HG03196 (cell line): ENCODE data around the gene STXBP1.
"Not testable (repeated sequence)": the region's sequence is repeated elsewhere in the genome, so short reads cannot be mapped to it uniquely, and the experiment has no call there.

Experiments
- ATAC-seq: cut with Tn5 transposase; IDR thresholded peaks from one replicate; pipeline ENCODE4 v1.9.1; 2021; ENCODE audit not compliant: unreplicated experiment

Gene STXBP1

GRCh38 chr9:127613583-127613954 is 1.5 kb downstream of the STXBP1 start:
- ATAC-seq, result no peak

- ATAC-seq, result no peak
Observed at GRCh38 chr9:127614961-127615360, 2.9 kb downstream of the STXBP1 start.

- ATAC-seq, result not testable (repeated sequence)
Observed at GRCh38 chr9:127621339-127621970, 9.4 kb downstream of the STXBP1 start.

GRCh38 chr9:127626752-127627493 is 14.8 kb downstream of the STXBP1 start:
- no peak for ATAC-seq

DNA sequence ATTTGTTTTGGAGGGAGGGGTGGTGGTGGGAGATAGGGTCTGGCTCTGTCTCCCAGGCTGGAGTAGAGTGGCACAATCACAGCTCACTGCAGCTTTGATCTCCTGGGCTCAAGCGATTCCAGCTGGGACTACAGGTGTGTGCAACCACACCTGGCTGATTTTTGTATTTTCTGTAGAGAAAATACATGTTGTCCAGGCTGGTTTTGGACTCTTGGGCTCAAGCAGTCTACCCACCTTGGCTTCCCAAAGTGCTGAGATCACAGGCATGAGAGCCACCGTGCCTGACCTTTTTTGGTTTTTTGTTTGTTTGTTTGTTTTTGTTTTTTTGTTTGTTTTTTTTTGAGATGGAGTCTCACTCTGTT is 15.4 kb downstream of the STXBP1 start:
- ATAC-seq, result no peak

GRCh38 chr9:127628758-127629467 is 16.8 kb downstream of the STXBP1 start:
- no peak for ATAC-seq

DNA sequence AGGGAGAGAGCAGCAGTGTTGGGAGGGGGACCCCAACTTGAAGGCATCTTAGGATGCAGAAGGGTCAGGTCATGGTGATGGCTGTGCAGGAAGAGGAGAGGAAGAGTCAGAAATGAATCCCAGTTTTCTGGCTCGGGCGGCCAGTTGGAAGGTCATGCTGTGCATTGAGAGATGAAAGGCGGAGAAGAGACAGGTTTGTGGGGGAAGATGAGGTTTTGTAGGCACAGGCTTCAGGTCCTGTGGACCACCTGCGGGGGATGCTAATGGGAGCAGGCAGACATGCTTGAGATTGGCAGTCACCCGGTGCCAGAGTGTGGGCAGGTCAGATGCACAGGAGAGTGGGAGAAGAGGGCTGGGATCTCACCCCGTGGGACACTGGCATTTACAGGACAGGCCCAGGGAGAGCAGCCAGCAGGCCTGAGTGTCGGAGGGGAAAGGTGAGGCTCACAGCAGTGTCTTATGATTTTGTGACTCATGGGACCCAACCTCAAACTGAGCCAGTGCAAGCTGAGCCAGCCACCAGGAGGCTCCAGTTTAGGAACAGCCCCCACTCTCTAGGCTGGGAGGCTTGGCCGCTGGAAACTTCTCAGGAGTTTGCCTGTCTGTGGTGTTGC is 17.5 kb downstream of the STXBP1 start:
- ATAC-seq, result no peak

DNA sequence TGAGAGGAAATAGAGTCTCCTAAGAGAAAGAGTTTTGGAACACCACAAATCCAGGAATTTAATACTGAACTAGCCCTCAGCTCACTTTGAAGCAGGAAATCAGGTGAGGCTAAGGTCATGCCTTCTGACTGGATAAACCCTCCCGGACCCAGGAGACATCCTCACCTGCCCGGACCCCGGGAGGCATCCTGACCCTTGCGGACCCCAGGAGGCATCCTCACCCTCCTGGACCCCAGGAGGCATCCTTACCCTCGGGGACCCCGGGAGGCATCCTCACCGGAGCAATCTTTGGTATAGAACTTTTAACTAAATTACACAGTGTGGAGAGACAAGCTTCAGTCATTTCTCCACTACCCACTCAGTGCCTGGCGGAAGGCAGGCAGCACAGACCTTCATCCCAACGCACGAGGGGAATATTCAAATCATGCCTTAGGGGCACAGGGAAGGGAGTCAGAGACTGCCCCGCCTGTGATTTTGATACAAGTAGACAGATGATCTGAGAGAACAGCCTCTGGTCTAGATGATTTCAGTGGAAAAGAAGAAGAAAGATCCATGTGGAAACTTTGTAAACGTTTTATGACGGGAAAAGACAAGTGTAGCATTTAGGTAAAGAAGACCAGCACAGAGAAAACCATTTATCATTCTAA is 21.3 kb downstream of the STXBP1 start:
- no peak for ATAC-seq

DNA sequence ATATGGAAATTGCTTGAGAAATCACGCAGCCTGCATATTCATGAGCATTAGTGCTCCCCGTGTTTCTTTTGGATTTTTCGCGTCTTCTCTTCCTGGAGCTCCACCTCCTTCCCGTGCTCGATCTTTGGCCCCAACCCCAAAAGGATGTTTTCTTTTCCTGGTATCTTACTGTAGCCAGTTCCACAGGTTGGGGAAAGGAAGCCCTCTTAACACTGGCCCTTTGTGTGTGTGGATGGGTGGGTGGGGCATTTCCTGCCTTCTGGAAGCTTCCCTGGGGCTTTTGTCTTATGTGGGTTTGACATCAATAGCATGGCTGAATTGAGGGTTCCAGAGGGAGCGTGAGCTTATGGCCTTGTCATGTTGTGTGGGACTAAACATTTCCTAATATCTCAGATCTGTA is 21.9 kb downstream of the STXBP1 start:
- no peak for ATAC-seq

GRCh38 chr9:127634698-127635097 is 22.6 kb downstream of the STXBP1 start:
- no peak for ATAC-seq

DNA sequence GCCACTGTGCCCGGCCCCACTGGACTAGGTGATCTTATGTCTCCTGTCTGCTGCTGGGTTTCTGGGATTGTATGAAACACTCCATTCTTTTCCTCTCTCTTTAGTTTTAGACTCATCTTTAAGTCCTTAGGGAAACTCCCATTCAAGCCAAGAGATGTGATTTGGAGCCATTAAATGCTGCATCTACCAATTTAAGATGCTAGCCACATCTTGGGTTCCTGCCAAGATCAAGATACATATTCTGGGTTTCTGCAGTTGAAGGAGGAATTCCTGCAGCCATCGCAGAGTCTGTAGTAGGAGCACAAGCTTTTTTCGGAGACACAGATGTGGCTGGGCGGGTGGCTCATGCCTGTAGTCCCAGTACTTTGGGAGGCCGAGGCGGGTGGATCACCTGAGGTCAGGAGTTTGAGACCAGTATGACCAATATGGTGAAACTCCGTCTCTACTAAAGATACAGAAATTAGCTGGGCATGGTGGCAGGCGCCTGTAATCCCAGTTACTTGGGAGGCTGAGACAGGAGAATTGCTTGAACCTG is 23.2 kb downstream of the STXBP1 start:
- no peak for ATAC-seq

- ATAC-seq, result no peak
Observed at GRCh38 chr9:127637322-127637847, 25.3 kb downstream of the STXBP1 start.

DNA sequence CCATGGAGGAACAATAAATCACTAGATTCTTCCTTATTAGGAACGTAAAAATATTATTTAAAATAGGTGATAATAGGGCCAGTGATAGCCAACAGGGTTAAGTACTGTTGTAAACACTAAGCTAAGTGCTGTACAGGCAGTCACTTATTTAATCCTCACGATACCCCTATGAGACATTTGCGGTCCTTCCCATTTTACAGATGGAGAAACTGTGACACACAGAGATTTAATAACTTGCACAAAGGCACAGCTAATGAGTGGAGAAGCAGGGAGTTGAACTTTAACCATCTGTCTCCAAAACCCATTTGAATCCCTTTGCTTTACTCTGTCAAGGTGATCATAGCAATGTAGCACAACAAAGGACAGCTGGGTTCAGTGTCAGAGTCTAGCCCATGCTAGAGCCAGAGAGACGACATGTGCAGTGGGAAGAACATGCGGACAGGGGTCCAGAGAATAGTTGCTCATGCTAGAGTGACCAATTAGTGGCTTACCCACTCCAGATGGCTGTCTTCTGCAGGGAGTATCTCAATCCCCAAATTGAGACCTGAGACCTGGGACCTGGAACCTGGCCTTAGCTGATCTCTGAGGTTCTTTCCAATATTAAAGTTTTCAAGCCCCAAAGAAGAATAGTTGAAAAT is 28.9 kb downstream of the STXBP1 start:
- no peak for ATAC-seq

DNA sequence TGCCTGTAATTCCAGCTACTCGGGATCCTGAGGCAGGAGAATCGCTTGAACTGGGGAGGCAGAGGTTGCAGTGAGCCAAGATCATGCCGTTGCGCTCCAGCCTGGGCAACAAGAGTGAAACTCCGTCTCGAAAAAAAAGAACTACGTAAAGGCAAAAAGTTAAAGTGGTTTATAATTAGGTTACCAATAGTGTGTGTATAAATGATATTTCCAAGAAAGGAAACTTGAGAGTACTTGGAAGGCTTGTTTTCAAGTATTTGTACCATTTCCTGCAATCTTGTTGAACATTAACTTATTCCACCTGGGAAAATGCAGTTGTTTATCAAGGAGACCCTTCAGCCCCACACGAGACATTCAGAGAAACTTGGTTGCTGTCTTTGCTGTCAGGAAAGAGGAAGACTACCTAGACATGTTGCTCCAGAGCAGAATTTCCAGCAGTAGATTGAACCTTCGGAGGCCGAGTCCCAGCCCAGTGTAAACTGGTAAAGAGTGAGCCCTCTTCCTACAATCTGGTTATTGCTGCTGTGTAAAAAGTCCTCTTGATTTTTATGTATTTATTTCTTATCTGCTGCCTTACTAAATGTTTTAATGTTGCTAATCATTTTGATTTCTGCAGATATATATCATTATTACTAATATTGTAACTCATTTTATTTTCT is 30.1 kb downstream of the STXBP1 start:
- ATAC-seq, result no peak

GRCh38 chr9:127644146-127644827 is 32.2 kb downstream of the STXBP1 start:
- ATAC-seq, result no peak

DNA sequence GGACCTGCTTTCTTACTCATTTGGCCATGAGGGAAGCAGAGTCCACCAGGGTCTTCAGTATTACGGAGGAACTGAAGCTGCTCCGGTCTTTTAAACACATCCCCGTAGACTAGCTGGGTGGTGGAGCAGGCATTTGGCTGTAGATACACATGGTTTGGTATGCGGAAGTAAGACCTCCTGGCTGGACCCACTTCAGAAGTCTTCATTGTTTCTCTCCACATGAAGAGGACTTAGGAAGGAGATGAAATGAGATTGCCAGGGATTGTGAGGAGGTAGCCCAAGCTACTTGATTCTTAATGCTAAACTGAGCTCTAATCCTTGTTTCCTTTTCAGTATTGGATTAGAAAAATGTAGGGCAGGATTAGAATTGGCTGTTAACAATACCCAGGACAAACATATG is 32.9 kb downstream of the STXBP1 start:
- no peak for ATAC-seq

- no peak for ATAC-seq
Observed at GRCh38 chr9:127647451-127647850, 35.4 kb downstream of the STXBP1 start.

DNA sequence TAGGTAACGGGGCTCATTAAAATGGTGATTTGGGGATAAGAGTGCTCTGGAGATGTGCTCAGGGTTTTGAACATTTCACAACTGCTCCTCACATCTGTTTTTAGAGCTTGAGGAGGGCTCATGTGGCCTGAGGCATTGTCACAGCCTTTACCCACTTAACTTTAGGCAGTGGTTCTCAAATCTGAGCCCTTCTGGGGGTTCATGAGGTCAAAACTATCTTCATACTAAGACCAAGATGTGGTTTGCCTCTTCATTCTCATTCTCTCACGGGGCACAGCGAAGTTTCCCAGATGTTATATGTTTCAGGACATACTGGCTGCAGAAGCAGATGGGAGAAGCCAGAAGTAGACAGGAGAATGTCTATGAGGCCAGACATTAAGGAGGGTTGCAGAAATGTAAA is 38.4 kb downstream of the STXBP1 start:
- no peak for ATAC-seq
